GM12874 (cell line): Measurements from ENCODE around the gene EPHA4.

Experiments used
- CTCF ChIP-seq: IDR thresholded peaks from 2 replicates; pipeline ENCODE4 v1.5.1; 2011; ENCODE audit warnings: low read depth, mild to moderate bottlenecking, control low read depth, low read length, moderate library complexity; ENCODE audit not compliant: insufficient read depth

Gene EPHA4

DNA sequence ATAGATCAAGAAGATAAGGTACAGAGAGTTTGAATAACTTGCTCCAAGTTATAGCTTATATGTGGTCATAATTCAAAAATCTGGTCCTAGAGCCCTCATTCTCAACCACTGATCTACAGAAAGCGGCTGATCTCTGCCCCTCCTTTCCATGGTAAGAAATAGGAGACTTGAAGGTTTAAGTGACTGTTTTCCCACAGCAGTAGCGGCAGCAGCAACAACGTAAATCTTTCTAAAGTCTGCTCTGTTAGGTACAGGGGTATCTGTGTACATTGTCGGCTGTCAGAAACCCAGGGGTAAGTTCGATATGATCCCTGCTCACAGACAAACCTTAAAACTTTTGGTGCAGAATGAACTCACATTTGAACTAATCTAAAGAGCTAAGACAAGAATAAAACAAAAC lies 105.4 kb downstream of the EPHA4 start:
- TF ChIP-seq CTCF = no peak

- TF ChIP-seq CTCF = no peak
Observed at GRCh38 chr2:221465776-221466175, 106.3 kb downstream of the EPHA4 start.

- TF ChIP-seq CTCF = no peak
Observed at GRCh38 chr2:221464971-221465370, 107.1 kb downstream of the EPHA4 start.

DNA sequence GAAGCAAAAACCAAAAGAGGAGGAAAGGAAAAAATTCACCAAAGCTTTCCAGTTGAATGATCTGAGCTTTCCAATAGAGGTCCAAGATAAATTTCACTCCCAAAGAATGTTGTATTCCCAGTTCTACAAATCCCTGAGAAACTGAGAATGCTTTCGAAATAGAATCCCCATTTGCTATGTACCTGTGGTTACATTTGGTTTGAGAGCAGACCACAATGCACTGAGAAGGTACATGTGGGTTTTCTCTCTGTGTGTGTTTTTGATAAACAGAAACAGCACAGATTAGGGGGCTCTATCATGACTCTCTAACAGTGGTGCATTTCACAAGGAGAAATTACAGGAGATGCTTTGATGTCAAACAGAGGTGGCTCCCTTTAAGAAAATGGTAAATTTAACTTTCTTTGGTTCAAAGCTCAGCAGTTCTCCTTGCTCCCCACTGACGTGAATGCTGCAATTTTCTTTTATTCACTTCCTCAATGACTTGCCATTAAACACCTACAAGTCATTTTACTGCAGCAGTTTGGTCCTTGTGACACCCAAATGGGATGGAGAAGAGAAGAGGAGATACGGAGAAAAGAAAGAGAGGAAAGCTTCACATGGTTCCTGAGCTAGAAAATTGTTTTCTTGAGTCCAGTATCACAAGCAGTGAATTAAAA lies 108.7 kb downstream of the EPHA4 start:
- TF ChIP-seq CTCF = no peak

- TF ChIP-seq CTCF = no peak
Observed at GRCh38 chr2:221461901-221462300, 110.2 kb downstream of the EPHA4 start.

DNA sequence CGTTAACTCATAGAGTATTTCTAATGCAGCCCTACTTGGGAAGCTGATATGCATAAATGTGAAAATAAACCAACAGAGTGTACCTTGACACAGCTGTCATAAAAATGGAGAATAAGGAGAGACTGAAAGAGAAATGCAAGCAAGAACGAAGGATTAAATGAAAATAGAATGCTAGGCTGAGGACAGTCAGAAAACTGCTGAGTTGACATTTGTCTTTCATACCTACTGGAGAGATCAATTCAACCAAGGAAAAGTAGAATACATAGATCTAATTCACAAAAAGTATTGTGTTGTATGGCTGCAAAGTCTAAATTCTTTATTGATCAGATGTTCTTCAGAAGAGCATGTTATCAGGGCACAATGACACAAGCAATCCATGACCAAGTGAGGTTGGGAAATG lies 112.0 kb downstream of the EPHA4 start:
- no peak for TF ChIP-seq CTCF

- TF ChIP-seq CTCF = no peak
Observed at GRCh38 chr2:221458578-221458977, 113.5 kb downstream of the EPHA4 start.
